ENCODE data around the gene D2HGDH. TPM values are rescaled to one million over a fixed set of nuclear protein-coding genes. Genes with fewer than 3 reads are reported as not detected.

Gene D2HGDH
- total RNA-seq, 2 experiments from 2014 or later: 23.2 to 68.1 TPM

DNA sequence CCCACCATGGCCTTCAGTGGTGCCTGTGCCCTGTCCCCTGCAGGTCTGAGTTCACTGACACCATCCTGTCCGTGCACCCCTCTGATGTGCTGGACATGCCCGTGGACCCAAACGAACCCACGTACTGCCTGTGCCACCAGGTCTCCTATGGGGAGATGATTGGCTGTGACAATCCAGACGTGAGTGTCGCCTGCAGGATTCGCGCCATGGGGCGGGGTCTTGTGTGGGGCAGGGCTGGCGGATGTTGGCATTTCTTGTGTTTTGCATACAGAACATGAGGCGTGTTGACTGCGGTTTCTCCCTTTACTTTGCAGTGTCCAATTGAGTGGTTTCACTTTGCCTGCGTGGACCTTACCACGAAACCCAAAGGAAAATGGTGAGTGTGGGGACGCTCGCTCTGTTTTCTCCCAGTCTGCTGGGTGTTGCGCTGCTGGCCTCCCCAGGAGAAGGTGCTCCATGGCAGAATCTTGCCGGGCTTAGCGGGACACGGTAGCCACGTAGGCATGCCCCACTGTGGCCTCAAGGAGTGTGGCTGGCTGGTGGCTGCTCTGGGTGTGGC lies 11.5 kb upstream of the D2HGDH start:
- no TSS peak for BruUV-seq (replicated peaks)
- Histone ChIP-seq H3K4me2 (ENCODE audit: low read length) (no peak overlapping the region), H2AFZ (ENCODE audit: low read length) (no peak overlapping the region), H3K9me2 (ENCODE audit: insufficient read depth, low read length) (no peaks in the 10 kb centered on the region), H4K20me1 (ENCODE audit: insufficient read depth, low read length) (no peaks in the 10 kb centered on the region), H3K4me1 (ENCODE audit: insufficient read depth, low read length, poor library complexity, severe bottlenecking) (no peaks in the 10 kb centered on the region), H3K9me3 (ENCODE audit: low read length) (peaks cover 11% of the 10 kb centered on the region; the same call in 1 of the 2 replicates), H3K36me3 (ENCODE audit: insufficient read depth, low read length) (peaks cover 66% of the 10 kb centered on the region), H3K4me3 (ENCODE audit: low read depth, low read length, poor library complexity, severe bottlenecking) (no peak overlapping the region), H3K79me2 (ENCODE audit: insufficient read depth, low read depth, low read length) (no peaks in the 10 kb centered on the region), H3K27ac (ENCODE audit: low read depth, low read length, poor library complexity, severe bottlenecking) (no peak overlapping the region)
- no peak for DNase-seq (ENCODE audit: low spot score)
- POLR2A ChIA-PET: no interaction called here
- no peak for TF ChIP-seq EZH2phosphoT487 (IDR thresholded peaks at IDR 0.05; ENCODE audit: borderline replicate concordance, low read depth, low read length)
- TF ChIP-seq, protein P1, sequence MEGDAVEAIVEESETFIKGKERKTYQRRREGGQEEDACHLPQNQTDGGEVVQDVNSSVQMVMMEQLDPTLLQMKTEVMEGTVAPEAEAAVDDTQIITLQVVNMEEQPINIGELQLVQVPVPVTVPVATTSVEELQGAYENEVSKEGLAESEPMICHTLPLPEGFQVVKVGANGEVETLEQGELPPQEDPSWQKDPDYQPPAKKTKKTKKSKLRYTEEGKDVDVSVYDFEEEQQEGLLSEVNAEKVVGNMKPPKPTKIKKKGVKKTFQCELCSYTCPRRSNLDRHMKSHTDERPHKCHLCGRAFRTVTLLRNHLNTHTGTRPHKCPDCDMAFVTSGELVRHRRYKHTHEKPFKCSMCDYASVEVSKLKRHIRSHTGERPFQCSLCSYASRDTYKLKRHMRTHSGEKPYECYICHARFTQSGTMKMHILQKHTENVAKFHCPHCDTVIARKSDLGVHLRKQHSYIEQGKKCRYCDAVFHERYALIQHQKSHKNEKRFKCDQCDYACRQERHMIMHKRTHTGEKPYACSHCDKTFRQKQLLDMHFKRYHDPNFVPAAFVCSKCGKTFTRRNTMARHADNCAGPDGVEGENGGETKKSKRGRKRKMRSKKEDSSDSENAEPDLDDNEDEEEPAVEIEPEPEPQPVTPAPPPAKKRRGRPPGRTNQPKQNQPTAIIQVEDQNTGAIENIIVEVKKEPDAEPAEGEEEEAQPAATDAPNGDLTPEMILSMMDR (conservative IDR thresholded peaks at IDR 0.05; ENCODE audit: low read length): no peak
- CTCF ChIA-PET (ENCODE audit: unreplicated experiment): no interaction called here
- intact Hi-C loops (cut with micrococcal nuclease; ENCODE audit: unreplicated experiment): no loop called here

DNA sequence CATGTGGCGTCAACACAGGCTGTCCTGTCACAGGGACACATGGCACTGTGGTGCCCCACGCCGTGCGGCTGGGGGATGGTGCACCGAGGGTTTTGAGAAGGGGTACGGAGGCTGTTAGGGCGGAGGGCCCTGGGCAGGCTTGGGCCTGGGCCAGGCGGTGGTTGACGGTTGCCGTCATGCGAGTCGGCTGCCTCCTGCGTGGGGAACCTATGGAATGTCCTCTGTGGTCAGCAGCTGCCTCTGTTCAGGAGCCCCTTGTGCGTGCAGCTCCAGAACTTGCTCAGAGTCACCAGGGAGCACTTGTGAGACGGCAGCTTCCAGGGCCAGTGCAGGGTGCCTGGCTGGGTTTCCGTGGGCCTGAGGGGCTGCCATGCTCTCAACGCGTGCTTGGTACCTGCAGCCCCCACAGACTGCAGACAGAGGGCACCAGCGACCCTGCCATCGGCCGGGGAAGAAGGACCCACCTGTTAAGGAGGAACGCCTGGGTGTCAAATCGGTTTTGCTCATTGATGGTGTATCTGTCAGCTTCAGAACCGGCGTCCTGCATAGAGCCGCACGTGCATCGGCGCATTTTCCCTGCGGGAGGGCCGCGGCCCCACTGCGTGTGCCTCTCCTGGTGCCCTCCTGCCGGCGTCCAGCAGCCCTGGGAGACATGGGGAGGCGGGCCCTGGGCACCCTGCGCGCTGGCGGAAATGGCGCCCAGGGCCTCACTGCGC lies 10.0 kb upstream of the D2HGDH start:
- ChIA-PET CTCF (ENCODE audit: unreplicated experiment) (interaction anchor here (0.5 kb wide), 1 partner anchor 151 kb away, joined by 3 read pairs; no protein-coding TSS in a partner anchor), POLR2A (no interaction called here)
- peaks cover 11% of the 10 kb centered on the region; the same call in 1 of the 2 replicates for H3K9me3 ChIP-seq (ENCODE audit: low read length)
- H2AFZ ChIP-seq (ENCODE audit: low read length): no peak overlapping the region
- no peaks in the 10 kb centered on the region for H3K4me1 ChIP-seq (ENCODE audit: insufficient read depth, low read length, poor library complexity, severe bottlenecking)
- no TSS peak for BruUV-seq (replicated peaks)
- H4K20me1 ChIP-seq (ENCODE audit: insufficient read depth, low read length): no peaks in the 10 kb centered on the region
- H3K79me2 ChIP-seq (ENCODE audit: insufficient read depth, low read depth, low read length): no peaks in the 10 kb centered on the region
- H3K9me2 ChIP-seq (ENCODE audit: insufficient read depth, low read length): no peaks in the 10 kb centered on the region
- intact Hi-C loops (cut with micrococcal nuclease; ENCODE audit: unreplicated experiment): no loop called here
- peaks cover 54% of the 10 kb centered on the region for H3K36me3 ChIP-seq (ENCODE audit: insufficient read depth, low read length)
- H3K4me3 ChIP-seq (ENCODE audit: low read depth, low read length, poor library complexity, severe bottlenecking): no peak overlapping the region
- no peak for DNase-seq (ENCODE audit: low spot score)
- no peak overlapping the region for H3K27ac ChIP-seq (ENCODE audit: low read depth, low read length, poor library complexity, severe bottlenecking)
- TF ChIP-seq, protein P1 (conservative IDR thresholded peaks at IDR 0.05; ENCODE audit: low read length): peak; percentile 47
- no peak for TF ChIP-seq EZH2phosphoT487 (IDR thresholded peaks at IDR 0.05; ENCODE audit: borderline replicate concordance, low read depth, low read length)
- H3K4me2 ChIP-seq (ENCODE audit: low read length): no peak overlapping the region

Data from OCI-LY7 (cell line).